Measurements from ENCODE around the gene PCGF1.

PCGF1 gene

DNA sequence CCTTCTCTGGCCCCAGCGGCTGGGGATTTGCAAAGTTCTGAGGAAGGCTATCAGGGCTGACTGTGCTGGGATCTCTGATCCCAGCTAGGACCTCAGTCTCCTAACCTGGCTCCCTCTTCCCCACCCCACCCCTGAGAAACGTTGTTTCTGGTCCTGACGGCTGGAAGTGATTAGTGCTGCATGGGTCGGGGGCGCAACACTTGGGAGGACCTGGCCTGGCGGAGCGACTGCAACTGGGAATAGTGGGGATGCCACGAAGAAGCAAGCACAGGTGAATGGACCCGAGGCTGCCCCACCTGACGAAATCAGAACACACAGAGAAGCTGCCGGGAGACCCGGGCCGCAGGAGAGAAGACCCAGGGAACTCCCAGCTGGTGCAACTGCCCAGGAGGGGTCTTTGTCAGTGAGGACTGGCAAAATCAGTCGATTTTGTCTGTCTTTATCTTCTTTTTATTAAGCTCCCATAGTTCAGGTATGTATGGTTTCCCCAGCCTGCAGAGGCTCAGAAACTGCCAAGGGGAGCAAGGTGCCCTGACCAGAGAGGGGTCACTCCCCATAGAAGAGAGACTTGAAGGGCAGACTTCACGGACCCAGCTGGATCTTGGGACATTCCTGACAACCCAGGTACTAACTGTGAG is 7.4 kb downstream of the PCGF1 start:
- TF ChIP-seq GLIS3 (CRISPR knock-in tag; IDR thresholded peaks at IDR 0.05) (no peak), OSR1 (CRISPR knock-in tag; IDR thresholded peaks at IDR 0.05) (no peak), TCF4 (CRISPR knock-in tag; IDR thresholded peaks at IDR 0.05; ENCODE audit: borderline replicate concordance) (no peak), ZNF8 (CRISPR knock-in tag; IDR thresholded peaks at IDR 0.05) (no peak), ZFP3 (CRISPR knock-in tag; IDR thresholded peaks at IDR 0.05) (no peak), BACH2 (CRISPR knock-in tag; IDR thresholded peaks at IDR 0.05; ENCODE audit: borderline replicate concordance) (no peak), TOX (CRISPR knock-in tag; IDR thresholded peaks at IDR 0.05; ENCODE audit: borderline replicate concordance) (no peak), SNAI2 (CRISPR knock-in tag; IDR thresholded peaks at IDR 0.05) (no peak), ESRRG (CRISPR knock-in tag; IDR thresholded peaks at IDR 0.05) (no peak), ZFP30 (CRISPR knock-in tag; IDR thresholded peaks at IDR 0.05) (no peak), ARNTL (CRISPR knock-in tag; IDR thresholded peaks at IDR 0.05; ENCODE audit: borderline replicate concordance, low read depth) (no peak), RARB (CRISPR knock-in tag; IDR thresholded peaks at IDR 0.05) (no peak), CSDC2 (CRISPR knock-in tag; IDR thresholded peaks at IDR 0.05) (no peak)
- TF ChIP-seq, protein P1, sequence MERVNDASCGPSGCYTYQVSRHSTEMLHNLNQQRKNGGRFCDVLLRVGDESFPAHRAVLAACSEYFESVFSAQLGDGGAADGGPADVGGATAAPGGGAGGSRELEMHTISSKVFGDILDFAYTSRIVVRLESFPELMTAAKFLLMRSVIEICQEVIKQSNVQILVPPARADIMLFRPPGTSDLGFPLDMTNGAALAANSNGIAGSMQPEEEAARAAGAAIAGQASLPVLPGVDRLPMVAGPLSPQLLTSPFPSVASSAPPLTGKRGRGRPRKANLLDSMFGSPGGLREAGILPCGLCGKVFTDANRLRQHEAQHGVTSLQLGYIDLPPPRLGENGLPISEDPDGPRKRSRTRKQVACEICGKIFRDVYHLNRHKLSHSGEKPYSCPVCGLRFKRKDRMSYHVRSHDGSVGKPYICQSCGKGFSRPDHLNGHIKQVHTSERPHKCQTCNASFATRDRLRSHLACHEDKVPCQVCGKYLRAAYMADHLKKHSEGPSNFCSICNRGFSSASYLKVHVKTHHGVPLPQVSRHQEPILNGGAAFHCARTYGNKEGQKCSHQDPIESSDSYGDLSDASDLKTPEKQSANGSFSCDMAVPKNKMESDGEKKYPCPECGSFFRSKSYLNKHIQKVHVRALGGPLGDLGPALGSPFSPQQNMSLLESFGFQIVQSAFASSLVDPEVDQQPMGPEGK (CRISPR knock-in tag; IDR thresholded peaks at IDR 0.05; ENCODE audit: borderline replicate concordance): no peak
- TF ChIP-seq, protein P2, sequence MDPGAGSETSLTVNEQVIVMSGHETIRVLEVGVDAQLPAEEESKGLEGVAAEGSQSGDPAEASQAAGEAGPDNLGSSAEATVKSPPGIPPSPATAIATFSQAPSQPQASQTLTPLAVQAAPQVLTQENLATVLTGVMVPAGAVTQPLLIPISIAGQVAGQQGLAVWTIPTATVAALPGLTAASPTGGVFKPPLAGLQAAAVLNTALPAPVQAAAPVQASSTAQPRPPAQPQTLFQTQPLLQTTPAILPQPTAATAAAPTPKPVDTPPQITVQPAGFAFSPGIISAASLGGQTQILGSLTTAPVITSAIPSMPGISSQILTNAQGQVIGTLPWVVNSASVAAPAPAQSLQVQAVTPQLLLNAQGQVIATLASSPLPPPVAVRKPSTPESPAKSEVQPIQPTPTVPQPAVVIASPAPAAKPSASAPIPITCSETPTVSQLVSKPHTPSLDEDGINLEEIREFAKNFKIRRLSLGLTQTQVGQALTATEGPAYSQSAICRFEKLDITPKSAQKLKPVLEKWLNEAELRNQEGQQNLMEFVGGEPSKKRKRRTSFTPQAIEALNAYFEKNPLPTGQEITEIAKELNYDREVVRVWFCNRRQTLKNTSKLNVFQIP (CRISPR knock-in tag; IDR thresholded peaks at IDR 0.05; ENCODE audit: borderline replicate concordance, low read depth): no peak
- TF ChIP-seq, protein P3, sequence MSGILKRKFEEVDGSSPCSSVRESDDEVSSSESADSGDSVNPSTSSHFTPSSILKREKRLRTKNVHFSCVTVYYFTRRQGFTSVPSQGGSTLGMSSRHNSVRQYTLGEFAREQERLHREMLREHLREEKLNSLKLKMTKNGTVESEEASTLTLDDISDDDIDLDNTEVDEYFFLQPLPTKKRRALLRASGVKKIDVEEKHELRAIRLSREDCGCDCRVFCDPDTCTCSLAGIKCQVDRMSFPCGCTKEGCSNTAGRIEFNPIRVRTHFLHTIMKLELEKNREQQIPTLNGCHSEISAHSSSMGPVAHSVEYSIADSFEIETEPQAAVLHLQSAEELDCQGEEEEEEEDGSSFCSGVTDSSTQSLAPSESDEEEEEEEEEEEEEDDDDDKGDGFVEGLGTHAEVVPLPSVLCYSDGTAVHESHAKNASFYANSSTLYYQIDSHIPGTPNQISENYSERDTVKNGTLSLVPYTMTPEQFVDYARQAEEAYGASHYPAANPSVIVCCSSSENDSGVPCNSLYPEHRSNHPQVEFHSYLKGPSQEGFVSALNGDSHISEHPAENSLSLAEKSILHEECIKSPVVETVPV (CRISPR knock-in tag; IDR thresholded peaks at IDR 0.05): no peak
- ATAC-seq: no peak

DNA sequence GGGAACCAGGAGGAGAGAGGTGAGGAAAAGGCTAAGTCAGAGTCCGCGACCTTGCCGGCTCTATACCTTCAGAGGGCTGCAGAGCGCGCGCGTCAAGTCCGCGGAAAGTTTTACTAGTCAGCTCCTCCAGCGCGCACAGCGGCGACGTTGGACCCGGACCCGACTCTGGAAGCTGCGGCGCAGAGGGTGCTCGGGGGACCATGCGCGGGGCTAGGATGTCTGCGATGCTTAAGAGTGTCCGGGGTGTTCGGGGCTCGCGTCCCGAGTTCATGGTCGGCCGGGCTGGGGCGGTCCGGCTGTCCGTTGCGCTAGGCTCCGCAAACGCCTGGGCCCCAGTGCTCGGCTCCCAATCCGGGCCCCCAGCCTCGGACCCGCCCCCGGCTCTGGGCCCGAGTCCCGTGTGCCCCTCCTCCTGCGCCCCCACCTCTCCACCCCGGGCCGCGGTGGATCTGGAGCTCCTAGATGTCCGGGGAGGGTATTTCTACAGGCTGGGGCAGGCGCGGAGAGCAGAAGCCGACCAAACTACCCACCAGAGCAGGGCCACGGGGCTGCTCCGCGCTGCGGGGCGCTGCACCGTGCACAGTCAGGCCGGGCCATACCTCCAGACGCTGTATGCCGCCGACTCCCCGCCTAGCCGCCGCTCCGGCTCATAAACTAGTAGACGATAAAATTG is 8.1 kb downstream of the PCGF1 start, which contains the start of gene LBX2:
LBX2 (minus strand) TSS at position 337 of the 673 bp plus-strand sequence; CDS start at position 271, 66 bp downstream.
- ATAC-seq: peak; percentile 43
- TF ChIP-seq CSDC2 (CRISPR knock-in tag; IDR thresholded peaks at IDR 0.05): no peak
- TF ChIP-seq ZFP30 (CRISPR knock-in tag; IDR thresholded peaks at IDR 0.05): no peak
- TF ChIP-seq ZNF8 (CRISPR knock-in tag; IDR thresholded peaks at IDR 0.05): no peak
- TF ChIP-seq ARNTL (CRISPR knock-in tag; IDR thresholded peaks at IDR 0.05; ENCODE audit: borderline replicate concordance, low read depth): no peak
- TF ChIP-seq RARB (CRISPR knock-in tag; IDR thresholded peaks at IDR 0.05): no peak
- TF ChIP-seq, protein P2 (CRISPR knock-in tag; IDR thresholded peaks at IDR 0.05; ENCODE audit: borderline replicate concordance, low read depth): no peak
- TF ChIP-seq, protein P3 (CRISPR knock-in tag; IDR thresholded peaks at IDR 0.05): no peak
- TF ChIP-seq, protein P1 (CRISPR knock-in tag; IDR thresholded peaks at IDR 0.05; ENCODE audit: borderline replicate concordance): no peak
- no peak for TF ChIP-seq ESRRG (CRISPR knock-in tag; IDR thresholded peaks at IDR 0.05)
- no peak for TF ChIP-seq TCF4 (CRISPR knock-in tag; IDR thresholded peaks at IDR 0.05; ENCODE audit: borderline replicate concordance)
- TF ChIP-seq TOX (CRISPR knock-in tag; IDR thresholded peaks at IDR 0.05; ENCODE audit: borderline replicate concordance): no peak
- no peak for TF ChIP-seq OSR1 (CRISPR knock-in tag; IDR thresholded peaks at IDR 0.05)
- TF ChIP-seq, protein P4, sequence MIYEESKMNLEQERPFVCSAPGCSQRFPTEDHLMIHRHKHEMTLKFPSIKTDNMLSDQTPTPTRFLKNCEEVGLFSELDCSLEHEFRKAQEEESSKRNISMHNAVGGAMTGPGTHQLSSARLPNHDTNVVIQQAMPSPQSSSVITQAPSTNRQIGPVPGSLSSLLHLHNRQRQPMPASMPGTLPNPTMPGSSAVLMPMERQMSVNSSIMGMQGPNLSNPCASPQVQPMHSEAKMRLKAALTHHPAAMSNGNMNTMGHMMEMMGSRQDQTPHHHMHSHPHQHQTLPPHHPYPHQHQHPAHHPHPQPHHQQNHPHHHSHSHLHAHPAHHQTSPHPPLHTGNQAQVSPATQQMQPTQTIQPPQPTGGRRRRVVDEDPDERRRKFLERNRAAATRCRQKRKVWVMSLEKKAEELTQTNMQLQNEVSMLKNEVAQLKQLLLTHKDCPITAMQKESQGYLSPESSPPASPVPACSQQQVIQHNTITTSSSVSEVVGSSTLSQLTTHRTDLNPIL (CRISPR knock-in tag; IDR thresholded peaks at IDR 0.05; ENCODE audit: low read depth): no peak
- TF ChIP-seq PPARA (CRISPR knock-in tag; IDR thresholded peaks at IDR 0.05; ENCODE audit: borderline replicate concordance): no peak
- no peak for TF ChIP-seq GLIS3 (CRISPR knock-in tag; IDR thresholded peaks at IDR 0.05)

All from SK-N-SH treated with all-trans-retinoic acid at 6 μM for 48 hours (cell line).